Neural cell (in vitro differentiated cells): ENCODE results near the gene CBLIF.

ENCODE experiments used
- CTCF ChIP-seq: fragments of 450-650 bp; IDR thresholded peaks from 2 replicates; pipeline ENCODE4 v1.5.1; 2014; ENCODE audit warnings: antibody characterized with exemption, mild to moderate bottlenecking, moderate library complexity; ENCODE audit not compliant: poor library complexity, severe bottlenecking
- EP300 ChIP-seq: fragments of 450-650 bp; conservative IDR thresholded peaks from 2 replicates; pipeline ENCODE4 v1.6.1; 2014; ENCODE audit warnings: antibody characterized with exemption, mild to moderate bottlenecking, moderate library complexity; ENCODE audit not compliant: poor library complexity, severe bottlenecking
- EZH2 ChIP-seq: fragments of 200-600, 300-800 bp; shearing (Covaris generic), sonication (generic); IDR thresholded peaks from 2 replicates; pipeline ENCODE4 v1.6.1; 2014; ENCODE audit warnings: antibody characterized with exemption, low read length, borderline replicate concordance, mild to moderate bottlenecking; ENCODE audit not compliant: insufficient read depth, poor library complexity, severe bottlenecking
- MXI1 ChIP-seq: fragments of 450-650 bp; conservative IDR thresholded peaks from 2 replicates; pipeline ENCODE4 v1.6.1; 2014; ENCODE audit warnings: antibody characterized with exemption, mild to moderate bottlenecking; ENCODE audit not compliant: poor library complexity, severe bottlenecking
- POLR2AphosphoS5 ChIP-seq: IDR thresholded peaks from 2 replicates; pipeline ENCODE4 v1.6.1; 2012
- RAD21 ChIP-seq: fragments of 450-650 bp; conservative IDR thresholded peaks from 2 replicates; pipeline ENCODE4 v1.6.1; 2014; ENCODE audit warnings: antibody characterized with exemption, mild to moderate bottlenecking, moderate library complexity
- REST ChIP-seq: IDR thresholded peaks from 2 replicates; pipeline ENCODE4 v1.6.1; 2012; ENCODE audit warnings: borderline replicate concordance
- SMC3 ChIP-seq: fragments of 450-650 bp; conservative IDR thresholded peaks from 2 replicates; pipeline ENCODE4 v1.6.1; 2014; ENCODE audit warnings: antibody characterized with exemption, mild to moderate bottlenecking, moderate library complexity; ENCODE audit not compliant: poor library complexity
- TAF1 ChIP-seq: IDR thresholded peaks from 2 replicates; pipeline ENCODE4 v1.6.1; 2012; ENCODE audit warnings: low read depth

GRCh38 chr11:59872076-59872475, 26.8 kb upstream of the CBLIF start:
- TF ChIP-seq CTCF: no peak
- TF ChIP-seq EP300: no peak
- TF ChIP-seq EZH2: no peak
- TF ChIP-seq REST: no peak
- TF ChIP-seq MXI1: no peak
- no peak for TF ChIP-seq POLR2AphosphoS5
- no peak for TF ChIP-seq SMC3
- no peak for TF ChIP-seq RAD21
- no peak for TF ChIP-seq TAF1
